ENCODE data around the gene TBCC.

The TBCC gene

DNA sequence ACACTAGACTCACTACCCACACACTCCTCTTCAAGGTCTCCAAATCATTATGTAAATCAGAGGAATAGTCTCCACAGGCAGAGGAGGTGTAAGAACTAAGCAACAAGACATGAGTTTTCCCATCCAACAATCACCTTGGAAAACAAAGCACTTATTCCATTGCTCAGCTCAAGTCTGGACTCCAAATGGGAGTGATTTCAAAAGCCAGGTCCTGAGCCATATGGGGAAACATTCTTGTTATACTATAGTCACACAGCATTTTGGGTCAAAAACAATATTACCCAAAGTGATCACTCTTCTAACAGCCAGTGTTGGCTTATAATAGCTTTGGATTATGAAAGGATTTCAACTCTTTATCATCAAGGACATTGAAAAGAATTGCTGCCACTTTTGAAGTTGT, 19.9 kb downstream of the TBCC start:
- in situ Hi-C loops (cut with HindIII; ENCODE audit: low sequenced_read_pairs) = no loop called here
- no peak overlapping the region for H3K4me3 ChIP-seq (ENCODE audit: low read depth, low read length)
- TF ChIP-seq, protein P1, sequence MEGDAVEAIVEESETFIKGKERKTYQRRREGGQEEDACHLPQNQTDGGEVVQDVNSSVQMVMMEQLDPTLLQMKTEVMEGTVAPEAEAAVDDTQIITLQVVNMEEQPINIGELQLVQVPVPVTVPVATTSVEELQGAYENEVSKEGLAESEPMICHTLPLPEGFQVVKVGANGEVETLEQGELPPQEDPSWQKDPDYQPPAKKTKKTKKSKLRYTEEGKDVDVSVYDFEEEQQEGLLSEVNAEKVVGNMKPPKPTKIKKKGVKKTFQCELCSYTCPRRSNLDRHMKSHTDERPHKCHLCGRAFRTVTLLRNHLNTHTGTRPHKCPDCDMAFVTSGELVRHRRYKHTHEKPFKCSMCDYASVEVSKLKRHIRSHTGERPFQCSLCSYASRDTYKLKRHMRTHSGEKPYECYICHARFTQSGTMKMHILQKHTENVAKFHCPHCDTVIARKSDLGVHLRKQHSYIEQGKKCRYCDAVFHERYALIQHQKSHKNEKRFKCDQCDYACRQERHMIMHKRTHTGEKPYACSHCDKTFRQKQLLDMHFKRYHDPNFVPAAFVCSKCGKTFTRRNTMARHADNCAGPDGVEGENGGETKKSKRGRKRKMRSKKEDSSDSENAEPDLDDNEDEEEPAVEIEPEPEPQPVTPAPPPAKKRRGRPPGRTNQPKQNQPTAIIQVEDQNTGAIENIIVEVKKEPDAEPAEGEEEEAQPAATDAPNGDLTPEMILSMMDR (IDR thresholded peaks at IDR 0.05; ENCODE audit: low read depth, low read length, missing control alignments) = no peak
- no peak for DNase-seq (ENCODE audit: low read depth)

DNA sequence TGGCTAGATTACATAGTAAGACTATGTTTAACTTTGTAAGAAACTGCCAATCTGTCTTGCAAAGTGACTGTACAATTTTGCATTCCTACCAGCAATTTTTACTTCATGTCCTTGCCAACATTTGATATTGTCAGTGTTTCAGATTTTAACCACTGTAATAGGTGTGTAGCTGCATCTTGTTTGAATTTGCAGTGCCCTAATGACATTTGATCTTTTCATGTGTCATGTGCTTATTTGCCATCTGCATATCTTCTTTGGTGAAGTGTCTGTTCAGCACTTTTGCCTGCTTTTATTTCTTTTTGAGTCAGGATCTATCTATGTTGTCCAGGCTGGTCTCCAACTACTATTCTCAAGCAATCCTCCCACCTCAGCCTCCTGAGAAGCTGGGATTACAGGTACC, 21.1 kb downstream of the TBCC start:
- TF ChIP-seq, protein P1 (IDR thresholded peaks at IDR 0.05; ENCODE audit: low read depth, low read length, missing control alignments) = no peak
- DNase-seq (ENCODE audit: low read depth) = no peak
- H3K4me3 ChIP-seq (ENCODE audit: low read depth, low read length) = no peak overlapping the region
- in situ Hi-C loops (cut with HindIII; ENCODE audit: low sequenced_read_pairs) = no loop called here

DNA sequence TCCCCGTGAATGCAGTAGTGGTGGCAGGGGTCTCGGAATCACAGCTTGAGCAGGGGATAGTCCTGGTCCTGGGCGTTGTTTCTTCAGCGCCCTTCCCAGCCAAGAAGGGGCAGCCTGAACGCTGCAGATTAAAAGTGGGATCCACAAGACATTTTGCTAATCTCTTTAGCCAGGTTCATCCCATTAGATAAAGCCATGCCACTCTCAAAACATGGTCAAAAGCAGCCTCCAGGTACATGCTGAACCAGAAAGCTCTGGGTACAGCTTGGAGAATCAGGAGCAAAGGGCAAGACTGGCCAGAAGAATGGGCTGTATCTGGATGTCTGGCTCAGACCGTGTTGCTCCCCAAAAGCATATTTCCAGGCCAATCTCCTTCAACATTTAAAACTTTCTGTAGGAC, 23.4 kb downstream of the TBCC start, which contains the start of gene PRPH2:
Gene PRPH2, minus strand, starts transcription at position 101 of the 400 bp plus-strand sequence. CDS start 263 bp downstream, outside the sequence.
- no peak for DNase-seq (ENCODE audit: low read depth)
- in situ Hi-C loops (cut with HindIII; ENCODE audit: low sequenced_read_pairs) = no loop called here
- H3K4me3 ChIP-seq (ENCODE audit: low read depth, low read length) = no peak within 1 kb of the TSS
- TF ChIP-seq, protein P1 (IDR thresholded peaks at IDR 0.05; ENCODE audit: low read depth, low read length, missing control alignments) = no peak

DNA sequence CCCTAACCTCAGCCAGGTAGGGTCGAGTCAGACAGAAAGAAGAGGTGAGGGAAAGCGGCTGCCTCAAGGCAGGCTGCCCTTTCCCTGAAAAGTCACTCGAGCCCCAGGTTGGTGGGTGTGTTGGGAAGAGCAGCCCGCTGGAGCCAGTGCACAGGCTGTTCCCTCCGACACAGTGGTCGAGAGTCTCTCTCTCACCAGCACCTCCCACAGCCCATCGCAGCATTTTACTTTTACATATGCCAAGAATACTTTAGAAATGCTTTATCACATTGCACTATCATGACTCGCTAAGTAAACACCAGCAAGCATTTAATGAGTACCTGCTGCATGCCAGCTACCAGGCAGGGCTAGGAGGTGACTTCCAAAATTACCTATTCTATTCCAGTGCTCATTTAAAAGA, 25.2 kb downstream of the TBCC start:
- in situ Hi-C loops (cut with HindIII; ENCODE audit: low sequenced_read_pairs) = no loop called here

DNA sequence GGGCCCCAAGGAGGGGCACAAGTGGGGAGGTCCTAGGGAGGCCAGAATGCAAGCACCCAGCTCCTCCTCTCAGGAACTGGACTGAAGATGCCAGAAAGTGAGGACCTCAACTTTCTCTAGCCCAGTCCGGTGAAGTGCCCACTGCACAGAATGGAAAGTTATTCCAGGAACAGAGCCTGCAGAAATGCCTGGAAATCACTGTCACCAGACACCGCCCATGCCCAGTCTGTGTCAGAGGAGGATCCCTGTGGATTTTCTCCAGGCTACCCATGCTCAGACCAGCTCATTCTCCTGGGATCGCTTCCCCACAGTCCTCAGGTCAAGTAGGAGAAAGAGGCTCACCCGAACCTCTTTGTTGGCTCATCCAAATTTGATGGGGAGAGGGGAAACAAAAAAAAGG, 30.0 kb downstream of the TBCC start:
- TF ChIP-seq, protein P1 (IDR thresholded peaks at IDR 0.05; ENCODE audit: low read depth, low read length, missing control alignments) = no peak
- no peak for DNase-seq (ENCODE audit: low read depth)
- in situ Hi-C loops (cut with HindIII; ENCODE audit: low sequenced_read_pairs) = no loop called here
- H3K4me3 ChIP-seq (ENCODE audit: low read depth, low read length) = no peak overlapping the region

More for the DNA sequence above, 25.2 kb downstream of the TBCC start:
- H3K4me3 ChIP-seq (ENCODE audit: low read depth, low read length) = no peak overlapping the region
- no peak for DNase-seq (ENCODE audit: low read depth)
- TF ChIP-seq, protein P1 (IDR thresholded peaks at IDR 0.05; ENCODE audit: low read depth, low read length, missing control alignments) = no peak

DNA sequence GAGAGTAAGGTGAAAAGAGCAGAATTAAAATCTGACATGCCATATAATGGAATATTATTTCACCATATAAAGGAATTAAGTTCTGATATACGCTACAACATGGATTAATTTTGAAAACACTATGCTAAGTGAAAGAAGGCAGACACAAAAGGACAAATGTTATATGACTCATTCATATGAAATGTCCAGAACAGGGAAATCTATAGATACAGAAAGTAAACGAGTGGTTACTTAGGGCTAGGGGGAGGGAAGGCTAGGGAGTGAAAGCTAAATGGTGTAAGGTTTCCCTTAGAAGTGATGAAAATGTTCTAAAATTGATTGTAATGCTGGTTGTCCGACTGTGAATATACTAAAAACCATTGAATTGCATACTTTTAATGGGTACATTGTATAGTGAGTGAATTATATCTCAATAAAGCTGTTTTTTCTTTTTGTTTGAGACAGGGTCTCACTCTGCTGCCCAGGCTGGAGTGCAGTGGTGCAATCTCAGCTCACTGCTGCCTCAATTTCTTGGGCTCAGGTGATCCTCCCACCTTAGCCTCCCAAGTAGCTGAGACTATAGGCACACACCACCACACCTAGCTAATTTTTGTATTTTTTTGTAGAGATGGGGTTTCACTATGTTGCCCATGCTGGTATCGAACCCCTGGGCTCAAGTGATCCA, 31.7 kb downstream of the TBCC start:
- DNase-seq (ENCODE audit: low read depth) = no peak
- H3K4me3 ChIP-seq (ENCODE audit: low read depth, low read length) = no peak overlapping the region
- in situ Hi-C loops (cut with HindIII; ENCODE audit: low sequenced_read_pairs) = no loop called here
- TF ChIP-seq, protein P1 (IDR thresholded peaks at IDR 0.05; ENCODE audit: low read depth, low read length, missing control alignments) = no peak
